Ishikawa (cell line): ENCODE measurements around the gene HHIPL1.

ENCODE experiments used
- CEBPB ChIP-seq: IDR thresholded peaks from 2 replicates; pipeline ENCODE4 v1.6.1; 2012
- EGR1 ChIP-seq: IDR thresholded peaks from 2 replicates; pipeline ENCODE4 v1.6.1; 2012
- EP300 ChIP-seq: IDR thresholded peaks from 2 replicates; pipeline ENCODE4 v1.6.1; 2012; ENCODE audit warnings: borderline replicate concordance
- FOXM1 ChIP-seq: IDR thresholded peaks from 2 replicates; pipeline ENCODE4 v1.6.1; 2012; ENCODE audit warnings: low read depth, borderline replicate concordance
- MAX ChIP-seq: IDR thresholded peaks from 2 replicates; pipeline ENCODE4 v1.6.1; 2012
- NFIC ChIP-seq: IDR thresholded peaks from 2 replicates; pipeline ENCODE4 v1.6.1; 2012
- RAD21 ChIP-seq: IDR thresholded peaks from 2 replicates; pipeline ENCODE4 v1.6.1; 2012; ENCODE audit warnings: low read depth
- REST ChIP-seq: IDR thresholded peaks from 2 replicates; pipeline ENCODE4 v1.6.1; 2012; ENCODE audit warnings: low read depth, mild to moderate bottlenecking
- TAF1 ChIP-seq: IDR thresholded peaks from 2 replicates; pipeline ENCODE4 v1.6.1; 2012; ENCODE audit warnings: low read depth, mild to moderate bottlenecking
- TCF12 ChIP-seq: IDR thresholded peaks from 2 replicates; pipeline ENCODE4 v1.6.1; 2012; ENCODE audit warnings: low read depth
- USF1 ChIP-seq: IDR thresholded peaks from 2 replicates; pipeline ENCODE4 v1.6.1; 2012

GRCh38 chr14:99728231-99728920 lies 83.4 kb downstream of the HHIPL1 start:
- TF ChIP-seq TAF1 (no peak), NFIC (no peak), REST (no peak), EP300 (no peak), CEBPB (no peak), RAD21 (no peak), USF1 (no peak), EGR1 (no peak), MAX (no peak), FOXM1 (no peak), TCF12 (no peak)
